SKM-1 treated with dmso at 0.1 percent for 144 hours (cell line): ENCODE measurements around the gene IL1RAPL2.
"Not testable (repeated sequence)": the region's sequence is repeated elsewhere in the genome, so short reads cannot be mapped to it uniquely, and the experiment has no call there.

Experiments
- DNase-seq: peaks from one replicate; lab custom pipeline; 2025; ENCODE audit not compliant: unreplicated experiment; lab: John Stamatoyannopoulos, UW

IL1RAPL2 gene

GRCh38 chrX:105006103-105006502 lies 440.1 kb downstream of the IL1RAPL2 start:
- no peak for DNase-seq

- no peak for DNase-seq
These were observed 441.0 kb downstream of the IL1RAPL2 start for GRCh38 chrX:105006996-105007395.

GRCh38 chrX:105013719-105014118 lies 447.7 kb downstream of the IL1RAPL2 start:
- no peak for DNase-seq

- no peak for DNase-seq
These were observed 451.6 kb downstream of the IL1RAPL2 start for GRCh38 chrX:105017641-105018040.

- DNase-seq, result no peak
These were observed 452.9 kb downstream of the IL1RAPL2 start for GRCh38 chrX:105018865-105019264.

- not testable (repeated sequence) for DNase-seq
These were observed 463.0 kb downstream of the IL1RAPL2 start for GRCh38 chrX:105028962-105029361.

- DNase-seq, result no peak
These were observed 472.8 kb downstream of the IL1RAPL2 start for GRCh38 chrX:105038672-105039328.

GRCh38 chrX:105050921-105051320 lies 484.9 kb downstream of the IL1RAPL2 start:
- no peak for DNase-seq

- DNase-seq, result no peak
These were observed 485.4 kb downstream of the IL1RAPL2 start for GRCh38 chrX:105051364-105051763.

GRCh38 chrX:105052926-105053325 lies 486.9 kb downstream of the IL1RAPL2 start:
- no peak for DNase-seq

- DNase-seq, result no peak
These were observed 497.7 kb downstream of the IL1RAPL2 start for GRCh38 chrX:105063743-105064142.

GRCh38 chrX:105098201-105098600 lies 532.2 kb downstream of the IL1RAPL2 start:
- DNase-seq, result no peak

- DNase-seq, result no peak
These were observed 532.8 kb downstream of the IL1RAPL2 start for GRCh38 chrX:105098812-105099211.

- no peak for DNase-seq
These were observed 535.4 kb downstream of the IL1RAPL2 start for GRCh38 chrX:105101378-105101777.

GRCh38 chrX:105109936-105110335 lies 543.9 kb downstream of the IL1RAPL2 start:
- no peak for DNase-seq

GRCh38 chrX:105114554-105115130 lies 548.6 kb downstream of the IL1RAPL2 start:
- DNase-seq, result no peak

- DNase-seq, result not testable (repeated sequence)
These were observed 549.8 kb downstream of the IL1RAPL2 start for GRCh38 chrX:105115596-105116320.

GRCh38 chrX:105116486-105116885 lies 550.5 kb downstream of the IL1RAPL2 start:
- DNase-seq, result no peak

GRCh38 chrX:105117621-105118020 lies 551.6 kb downstream of the IL1RAPL2 start:
- peak; percentile 6 for DNase-seq

GRCh38 chrX:105120463-105120862 lies 554.5 kb downstream of the IL1RAPL2 start:
- DNase-seq, result peak; percentile 24

GRCh38 chrX:105121186-105121585 lies 555.2 kb downstream of the IL1RAPL2 start:
- DNase-seq, result no peak

GRCh38 chrX:105126201-105126600 lies 560.2 kb downstream of the IL1RAPL2 start:
- no peak for DNase-seq
